ENCODE measurements around the gene THEM4. TPM values are rescaled to one million over a fixed set of nuclear protein-coding genes. Genes with fewer than 3 reads are reported as not detected.
A peak's percentile ranks its signal among the peaks of the same experiment; 100 is the strongest.

Gene THEM4
- total and polyA plus RNA-seq, 2 donors (not counting 1 experiment from before 2014, with no cell fraction given), result 15.0 to 16.1 TPM

DNA sequence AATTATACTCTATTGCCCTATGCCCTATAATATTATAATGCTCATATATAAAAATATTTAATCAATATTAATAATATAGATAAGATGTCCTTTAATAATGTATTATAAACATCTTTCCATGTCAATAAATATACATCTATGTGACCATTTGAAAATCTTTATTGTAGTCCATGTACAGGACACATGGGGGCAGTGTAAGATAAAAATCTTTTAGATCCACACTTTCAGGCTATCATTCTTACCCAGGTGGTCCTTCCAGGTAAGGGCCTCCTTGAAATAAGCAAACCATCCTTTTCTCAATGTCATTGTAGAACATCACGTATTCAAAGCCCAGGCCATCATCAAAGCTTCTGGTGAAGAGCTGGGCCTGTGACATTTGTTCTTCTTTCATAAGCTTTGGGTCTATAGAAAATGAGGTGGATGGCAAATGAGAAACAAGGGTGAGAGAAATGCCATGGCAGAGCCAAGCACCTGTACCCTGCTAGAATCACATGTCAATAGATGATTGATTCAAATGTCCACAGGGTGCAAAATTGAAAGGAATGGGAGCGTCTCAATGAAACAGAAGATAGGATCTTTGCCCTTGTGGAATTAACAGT, 20.2 kb downstream of the THEM4 start:
- Mint-ChIP-seq H3K27me3 (no peaks in the 10 kb centered on the region), H3K4me3 (no peak overlapping the region), H3K9me3 (ENCODE audit: insufficient read depth) (no peaks in the 10 kb centered on the region), H3K4me1 (peaks cover 7% of the 10 kb centered on the region), H3K27ac (no peak overlapping the region)
- H3K4me3 ChIP-seq (ENCODE audit: control extremely low read depth in 1 of 5, extremely low read depth in 1 of 5, insufficient read depth in 1 of 5, low read depth in 2 of 5, low read length in 4 of 5), result no peak overlapping the region
- TF ChIP-seq EZH2 (IDR thresholded peaks at IDR 0.05; ENCODE audit: borderline replicate concordance, insufficient read depth, low read depth, low read length, poor library complexity, severe bottlenecking), result no peak
- TF ChIP-seq, protein P1, sequence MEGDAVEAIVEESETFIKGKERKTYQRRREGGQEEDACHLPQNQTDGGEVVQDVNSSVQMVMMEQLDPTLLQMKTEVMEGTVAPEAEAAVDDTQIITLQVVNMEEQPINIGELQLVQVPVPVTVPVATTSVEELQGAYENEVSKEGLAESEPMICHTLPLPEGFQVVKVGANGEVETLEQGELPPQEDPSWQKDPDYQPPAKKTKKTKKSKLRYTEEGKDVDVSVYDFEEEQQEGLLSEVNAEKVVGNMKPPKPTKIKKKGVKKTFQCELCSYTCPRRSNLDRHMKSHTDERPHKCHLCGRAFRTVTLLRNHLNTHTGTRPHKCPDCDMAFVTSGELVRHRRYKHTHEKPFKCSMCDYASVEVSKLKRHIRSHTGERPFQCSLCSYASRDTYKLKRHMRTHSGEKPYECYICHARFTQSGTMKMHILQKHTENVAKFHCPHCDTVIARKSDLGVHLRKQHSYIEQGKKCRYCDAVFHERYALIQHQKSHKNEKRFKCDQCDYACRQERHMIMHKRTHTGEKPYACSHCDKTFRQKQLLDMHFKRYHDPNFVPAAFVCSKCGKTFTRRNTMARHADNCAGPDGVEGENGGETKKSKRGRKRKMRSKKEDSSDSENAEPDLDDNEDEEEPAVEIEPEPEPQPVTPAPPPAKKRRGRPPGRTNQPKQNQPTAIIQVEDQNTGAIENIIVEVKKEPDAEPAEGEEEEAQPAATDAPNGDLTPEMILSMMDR (IDR thresholded peaks at IDR 0.05), result peak; percentile 68
- CTCF ChIA-PET, result interaction anchor here (0.9 to 8.9 kb wide), 8 partner anchors 11 to 130 kb away, joined by 3 to 115 read pairs (median 4); partner anchors contain the start of gene THEM4
- DNase-seq (peak; percentile 48), ATAC-seq (ENCODE audit: low read depth) (no peak)
- H3K36me3 ChIP-seq (replicated peaks in 1 of 2; ENCODE audit: control extremely low read depth in 1 of 2, control insufficient read depth in 1 of 2, extremely low read depth in 1 of 2, insufficient read depth in 2 of 2, low read length in 1 of 2), result peaks cover 0 to 14% of the 10 kb centered on the region in 2 experiments
- no peak overlapping the region for H3K4me2 ChIP-seq (replicated peaks; ENCODE audit: low read depth, low read length, poor library complexity, severe bottlenecking)
- no peaks in the 10 kb centered on the region for H3K27me3 ChIP-seq (replicated peaks in 1 of 4; ENCODE audit: control extremely low read depth in 1 of 4, control insufficient read depth in 3 of 4, insufficient read depth in 4 of 4, low read length in 3 of 4)
- 100% methylated on average over 1 of the region's 2 CpGs for WGBS (ENCODE audit: insufficient coverage)
- no peaks in the 10 kb centered on the region for H3K79me2 ChIP-seq (ENCODE audit: control insufficient read depth, insufficient read depth, low read length)
- H2AFZ ChIP-seq (ENCODE audit: insufficient read depth, low read depth, low read length, poor library complexity, severe bottlenecking), result no peak overlapping the region
- no peaks in the 10 kb centered on the region for H4K20me1 ChIP-seq (ENCODE audit: control insufficient read depth, insufficient read depth, low read length, poor library complexity, severe bottlenecking)
- H3K4me1 ChIP-seq (ENCODE audit: control insufficient read depth in 2 of 2, insufficient read depth in 2 of 2, low read length in 2 of 2), result peaks cover 6 to 8% of the 10 kb centered on the region in 2 donors
- no peaks in the 10 kb centered on the region for H3K9me3 ChIP-seq (ENCODE audit: control extremely low read depth in 1 of 3, control insufficient read depth in 2 of 3, insufficient read depth in 1 of 3, low read length in 2 of 3)
- POLR2A ChIA-PET, result no interaction called here
- no peak overlapping the region for H3K27ac ChIP-seq (ENCODE audit: low read length in 2 of 2)
- no peak overlapping the region for H3K9ac ChIP-seq (ENCODE audit: low read length)
- intact Hi-C loops (cut with micrococcal nuclease), result loop anchor here (1.0 to 5.0 kb wide), 3 partner anchors 43 to 112 kb away; no protein-coding TSS in a partner anchor

DNA sequence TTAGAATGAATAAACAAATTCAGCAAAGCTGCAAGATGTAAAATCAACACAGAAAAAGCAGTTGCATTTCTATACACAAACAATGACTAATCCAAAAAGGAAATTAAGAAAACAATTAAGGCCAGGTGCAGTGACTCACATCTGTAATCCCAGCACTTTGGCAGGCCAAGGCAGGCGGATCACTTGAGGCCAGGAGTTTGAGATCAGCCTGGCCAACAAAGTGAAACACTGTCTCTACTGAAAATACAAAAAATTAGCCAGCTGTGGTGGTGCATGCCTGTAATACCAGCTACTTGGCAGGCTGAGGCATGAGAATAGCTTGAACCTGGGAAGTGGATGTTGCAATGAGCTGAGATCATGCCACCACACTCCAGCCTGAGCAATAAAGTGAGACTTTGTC, 22.3 kb downstream of the THEM4 start:
- DNase-seq (no peak), ATAC-seq (ENCODE audit: low read depth) (no peak)
- H3K4me3 Mint-ChIP-seq, result no peak overlapping the region
- intact Hi-C loops (cut with micrococcal nuclease), result loop anchor here (5.0 kb wide), 1 partner anchor 45 kb away; no protein-coding TSS in a partner anchor
- no peaks in the 10 kb centered on the region for H3K9me3 Mint-ChIP-seq (ENCODE audit: insufficient read depth)
- TF ChIP-seq, protein P1 (IDR thresholded peaks at IDR 0.05), result no peak
- no peak for TF ChIP-seq EZH2 (IDR thresholded peaks at IDR 0.05; ENCODE audit: borderline replicate concordance, insufficient read depth, low read depth, low read length, poor library complexity, severe bottlenecking)
- Histone ChIP-seq H3K27ac (ENCODE audit: low read length in 2 of 2) (no peak overlapping the region), H3K9ac (ENCODE audit: low read length) (no peak overlapping the region), H3K4me1 (ENCODE audit: control insufficient read depth in 2 of 2, insufficient read depth in 2 of 2, low read length in 2 of 2) (peaks cover 6 to 8% of the 10 kb centered on the region in 2 donors), H3K79me2 (ENCODE audit: control insufficient read depth, insufficient read depth, low read length) (no peaks in the 10 kb centered on the region), H3K4me2 (replicated peaks; ENCODE audit: low read depth, low read length, poor library complexity, severe bottlenecking) (no peak overlapping the region), H3K4me3 (ENCODE audit: control extremely low read depth in 1 of 5, extremely low read depth in 1 of 5, insufficient read depth in 1 of 5, low read depth in 2 of 5, low read length in 4 of 5) (no peak overlapping the region), H2AFZ (ENCODE audit: insufficient read depth, low read depth, low read length, poor library complexity, severe bottlenecking) (no peak overlapping the region), H4K20me1 (ENCODE audit: control insufficient read depth, insufficient read depth, low read length, poor library complexity, severe bottlenecking) (no peaks in the 10 kb centered on the region), H3K9me3 (ENCODE audit: control extremely low read depth in 1 of 3, control insufficient read depth in 2 of 3, insufficient read depth in 1 of 3, low read length in 2 of 3) (no peaks in the 10 kb centered on the region), H3K36me3 (replicated peaks in 1 of 2; ENCODE audit: control extremely low read depth in 1 of 2, control insufficient read depth in 1 of 2, extremely low read depth in 1 of 2, insufficient read depth in 2 of 2, low read length in 1 of 2) (peaks cover 0 to 3% of the 10 kb centered on the region in 2 experiments), H3K27me3 (replicated peaks in 1 of 4; ENCODE audit: control extremely low read depth in 1 of 4, control insufficient read depth in 3 of 4, insufficient read depth in 4 of 4, low read length in 3 of 4) (no peaks in the 10 kb centered on the region)
- POLR2A ChIA-PET, result no interaction called here
- H3K27ac Mint-ChIP-seq, result no peak overlapping the region
- H3K4me1 Mint-ChIP-seq, result peaks cover 9% of the 10 kb centered on the region
- WGBS (ENCODE audit: insufficient coverage), result 100% methylated on average over 1 of the region's 1 CpG
- no peaks in the 10 kb centered on the region for H3K27me3 Mint-ChIP-seq
- CTCF ChIA-PET, result interaction anchor here (2.3 to 8.9 kb wide), 3 partner anchors 47 to 114 kb away, joined by 15 to 115 read pairs (median 26); no protein-coding TSS in a partner anchor

Measured in B cell (primary cell).